HCT116 (cell line): ENCODE measurements around the gene FOXN3.

Source experiments
- CEBPB ChIP-seq: IDR thresholded peaks from 2 replicates; pipeline ENCODE4 v1.6.1; 2012; ENCODE audit warnings: low read depth
- EGR1 ChIP-seq: IDR thresholded peaks from 2 replicates; pipeline ENCODE4 v1.6.1; 2012; ENCODE audit warnings: low read depth
- EZH2phosphoT487 ChIP-seq: fragments of 200-600 bp; IDR thresholded peaks from 2 replicates; pipeline ENCODE4 v1.6.1; 2018; ENCODE audit warnings: antibody characterized with exemption, borderline replicate concordance
- FOSL1 ChIP-seq: IDR thresholded peaks from 2 replicates; pipeline ENCODE4 v1.6.1; 2012; ENCODE audit warnings: low read depth
- JUND ChIP-seq: IDR thresholded peaks from 2 replicates; pipeline ENCODE4 v1.6.1; 2012
- POLR2A ChIP-seq: IDR thresholded peaks from 2 replicates; pipeline ENCODE4 v1.7.0; 2011; ENCODE audit warnings: borderline replicate concordance; ENCODE audit not compliant: insufficient read depth, insufficient read length; ENCODE audit errors: extremely low read depth
- POLR2AphosphoS5 ChIP-seq: IDR thresholded peaks from 2 replicates; pipeline ENCODE4 v1.6.1; 2011; ENCODE audit warnings: mild to moderate bottlenecking, low read depth, low read length, moderate library complexity
- RAD21 ChIP-seq: IDR thresholded peaks from 2 replicates; pipeline ENCODE4 v1.6.1; 2012; ENCODE audit warnings: low read depth, mild to moderate bottlenecking
- YY1 ChIP-seq: IDR thresholded peaks from 2 replicates; pipeline ENCODE4 v1.6.1; 2011; ENCODE audit warnings: low read length, low read depth, moderate library complexity, mild to moderate bottlenecking; ENCODE audit not compliant: insufficient replicate concordance; ENCODE audit errors: extremely low read depth
- ZFX ChIP-seq: fragments of 450-650 bp; IDR thresholded peaks from 2 replicates; pipeline ENCODE4 v1.6.1; 2017
- TF ChIP-seq, protein P1 (sequence below), 3 experiments: fragments of 200-600 bp in 1 of 3; sonication (generic) in 1 of 3; IDR thresholded peaks in 2 of 3; conservative IDR thresholded peaks in 1 of 3; 2 replicates each; pipeline ENCODE4 v1.5.1; 2012 to 2017; ENCODE audit warnings: low read depth in 2 of 3, low read length in 2 of 3, antibody characterized with exemption in 1 of 3, borderline replicate concordance in 1 of 3, control low read depth in 1 of 3, mild to moderate bottlenecking in 1 of 3, mixed read lengths in 1 of 3, mixed run types in 1 of 3, moderate library complexity in 1 of 3; ENCODE audit not compliant: insufficient read depth in 1 of 3
- TF ChIP-seq, protein P2 (sequence below): IDR thresholded peaks from 2 replicates; pipeline ENCODE4 v1.6.1; 2012; ENCODE audit warnings: low read depth
- TF ChIP-seq, protein P3 (sequence below): IDR thresholded peaks from 2 replicates; pipeline ENCODE4 v1.6.1; 2012

DNA sequence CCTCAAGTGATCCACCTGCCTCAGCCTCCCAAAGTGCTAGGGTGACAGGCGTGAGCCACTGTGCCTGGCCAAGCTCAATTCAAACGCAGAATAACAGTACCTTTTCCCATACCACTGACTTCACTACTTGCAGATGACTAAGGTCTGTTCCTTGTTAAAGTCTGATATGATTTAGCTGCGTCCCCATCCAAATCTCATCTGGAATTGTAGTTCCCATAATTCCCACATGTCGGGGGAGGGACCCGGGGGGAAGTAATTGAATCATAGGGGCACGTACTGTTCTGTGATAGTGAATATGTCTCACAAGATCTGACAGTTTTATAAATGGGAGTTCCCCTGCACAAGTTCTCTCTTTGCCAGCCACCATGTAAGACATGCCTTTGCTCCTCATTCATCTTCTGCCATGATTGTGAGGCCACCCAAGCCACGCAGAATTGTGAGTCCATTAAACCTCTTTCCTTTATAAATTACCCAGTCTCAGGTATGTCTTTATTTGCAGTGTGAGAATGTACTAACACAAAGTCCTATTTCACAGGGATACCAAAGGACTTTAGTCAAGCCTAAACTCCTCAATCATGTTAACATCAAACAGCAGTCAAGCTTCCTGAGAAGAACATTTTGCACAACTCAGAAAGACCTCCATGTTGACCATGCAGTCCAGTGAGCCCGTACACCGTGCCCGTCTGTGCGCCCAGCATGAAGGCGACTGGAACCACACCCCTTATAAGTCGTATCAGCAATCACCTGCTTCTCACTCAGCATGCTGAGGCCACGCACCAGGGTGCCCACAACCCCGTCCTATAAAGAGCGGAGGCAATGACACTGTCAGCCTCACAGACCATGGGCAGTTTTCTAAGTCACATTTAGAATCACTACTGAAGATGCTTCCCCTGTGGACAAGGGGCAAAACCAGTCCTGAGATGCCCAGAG is 36.9 kb downstream of the FOXN3 start:
- TF ChIP-seq CEBPB = no peak
- no peak for TF ChIP-seq ZFX
- TF ChIP-seq, protein P1, sequence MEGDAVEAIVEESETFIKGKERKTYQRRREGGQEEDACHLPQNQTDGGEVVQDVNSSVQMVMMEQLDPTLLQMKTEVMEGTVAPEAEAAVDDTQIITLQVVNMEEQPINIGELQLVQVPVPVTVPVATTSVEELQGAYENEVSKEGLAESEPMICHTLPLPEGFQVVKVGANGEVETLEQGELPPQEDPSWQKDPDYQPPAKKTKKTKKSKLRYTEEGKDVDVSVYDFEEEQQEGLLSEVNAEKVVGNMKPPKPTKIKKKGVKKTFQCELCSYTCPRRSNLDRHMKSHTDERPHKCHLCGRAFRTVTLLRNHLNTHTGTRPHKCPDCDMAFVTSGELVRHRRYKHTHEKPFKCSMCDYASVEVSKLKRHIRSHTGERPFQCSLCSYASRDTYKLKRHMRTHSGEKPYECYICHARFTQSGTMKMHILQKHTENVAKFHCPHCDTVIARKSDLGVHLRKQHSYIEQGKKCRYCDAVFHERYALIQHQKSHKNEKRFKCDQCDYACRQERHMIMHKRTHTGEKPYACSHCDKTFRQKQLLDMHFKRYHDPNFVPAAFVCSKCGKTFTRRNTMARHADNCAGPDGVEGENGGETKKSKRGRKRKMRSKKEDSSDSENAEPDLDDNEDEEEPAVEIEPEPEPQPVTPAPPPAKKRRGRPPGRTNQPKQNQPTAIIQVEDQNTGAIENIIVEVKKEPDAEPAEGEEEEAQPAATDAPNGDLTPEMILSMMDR (IDR thresholded peaks at IDR 0.05 in 2 of 3, conservative IDR thresholded peaks at IDR 0.05 in 1 of 3; ENCODE audit: borderline replicate concordance in 1 of 3, insufficient read depth in 1 of 3, low read depth in 2 of 3, low read length in 2 of 3) = no peak
- TF ChIP-seq, protein P2, sequence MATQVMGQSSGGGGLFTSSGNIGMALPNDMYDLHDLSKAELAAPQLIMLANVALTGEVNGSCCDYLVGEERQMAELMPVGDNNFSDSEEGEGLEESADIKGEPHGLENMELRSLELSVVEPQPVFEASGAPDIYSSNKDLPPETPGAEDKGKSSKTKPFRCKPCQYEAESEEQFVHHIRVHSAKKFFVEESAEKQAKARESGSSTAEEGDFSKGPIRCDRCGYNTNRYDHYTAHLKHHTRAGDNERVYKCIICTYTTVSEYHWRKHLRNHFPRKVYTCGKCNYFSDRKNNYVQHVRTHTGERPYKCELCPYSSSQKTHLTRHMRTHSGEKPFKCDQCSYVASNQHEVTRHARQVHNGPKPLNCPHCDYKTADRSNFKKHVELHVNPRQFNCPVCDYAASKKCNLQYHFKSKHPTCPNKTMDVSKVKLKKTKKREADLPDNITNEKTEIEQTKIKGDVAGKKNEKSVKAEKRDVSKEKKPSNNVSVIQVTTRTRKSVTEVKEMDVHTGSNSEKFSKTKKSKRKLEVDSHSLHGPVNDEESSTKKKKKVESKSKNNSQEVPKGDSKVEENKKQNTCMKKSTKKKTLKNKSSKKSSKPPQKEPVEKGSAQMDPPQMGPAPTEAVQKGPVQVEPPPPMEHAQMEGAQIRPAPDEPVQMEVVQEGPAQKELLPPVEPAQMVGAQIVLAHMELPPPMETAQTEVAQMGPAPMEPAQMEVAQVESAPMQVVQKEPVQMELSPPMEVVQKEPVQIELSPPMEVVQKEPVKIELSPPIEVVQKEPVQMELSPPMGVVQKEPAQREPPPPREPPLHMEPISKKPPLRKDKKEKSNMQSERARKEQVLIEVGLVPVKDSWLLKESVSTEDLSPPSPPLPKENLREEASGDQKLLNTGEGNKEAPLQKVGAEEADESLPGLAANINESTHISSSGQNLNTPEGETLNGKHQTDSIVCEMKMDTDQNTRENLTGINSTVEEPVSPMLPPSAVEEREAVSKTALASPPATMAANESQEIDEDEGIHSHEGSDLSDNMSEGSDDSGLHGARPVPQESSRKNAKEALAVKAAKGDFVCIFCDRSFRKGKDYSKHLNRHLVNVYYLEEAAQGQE = no peak
- no peak for TF ChIP-seq POLR2A
- no peak for TF ChIP-seq YY1
- no peak for TF ChIP-seq FOSL1
- no peak for TF ChIP-seq POLR2AphosphoS5
- TF ChIP-seq EGR1 = no peak
- no peak for TF ChIP-seq EZH2phosphoT487
- TF ChIP-seq JUND = no peak
- TF ChIP-seq RAD21 = no peak
- TF ChIP-seq, protein P3, sequence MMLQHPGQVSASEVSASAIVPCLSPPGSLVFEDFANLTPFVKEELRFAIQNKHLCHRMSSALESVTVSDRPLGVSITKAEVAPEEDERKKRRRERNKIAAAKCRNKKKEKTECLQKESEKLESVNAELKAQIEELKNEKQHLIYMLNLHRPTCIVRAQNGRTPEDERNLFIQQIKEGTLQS = no peak
